Activated CD8-positive, alpha-beta memory T cell treated with anti-CD3 and anti-CD28 coated beads, Interleukin-2, amount 10 ng/mL, durations not matched to agents 7 days and 5 days (primary cell): ENCODE results near the gene HOXC13. TPM values are rescaled to one million over a fixed set of nuclear protein-coding genes. Genes with fewer than 3 reads are reported as not detected.
A peak's percentile ranks its signal among the peaks of the same experiment; 100 is the strongest.

Experiments used
- ATAC-seq: fragments of 150-1000 bp; cut with Tn5 transposase; one replicate; pipeline ENCODE4 v1.10.0; 2021; ENCODE audit warnings: moderate library complexity
- CTCF ChIA-PET: fragments of 350-600 bp; sonication (Branson Sonifier 250); formaldehyde crosslinking; loops from one replicate; lab custom pipeline; 2021; ENCODE audit warnings: antibody characterized with exemption; lab: Charles Lee
- DNase-seq: peaks from one replicate; pipeline ENCODE4 v3.0.0-alpha.2; 2020
- H3K27ac Mint-ChIP-seq: one replicate; pipeline ENCODE4 v1.8.0; 2021; ENCODE audit warnings: mild to moderate bottlenecking, mixed read lengths
- H3K27me3 Mint-ChIP-seq: one replicate; pipeline ENCODE4 v1.8.0; 2021; ENCODE audit warnings: mixed read lengths
- H3K36me3 Mint-ChIP-seq: one replicate; pipeline ENCODE4 v1.8.0; 2021; ENCODE audit warnings: mild to moderate bottlenecking, mixed read lengths
- H3K4me1 Mint-ChIP-seq: one replicate; pipeline ENCODE4 v1.8.0; 2021; ENCODE audit warnings: mixed read lengths
- H3K4me3 Mint-ChIP-seq: one replicate; pipeline ENCODE4 v1.8.0; 2021; ENCODE audit warnings: mild to moderate bottlenecking, moderate library complexity, mixed read lengths
- H3K9me3 Mint-ChIP-seq: one replicate; pipeline ENCODE4 v1.8.0; 2022; ENCODE audit warnings: low read depth, mixed read lengths
- total RNA-seq, 2 experiments: library from RNA; stranded (reverse); gene quantifications; one replicate each; pipeline ENCODE4 v1.2.3, GENCODE V29; 2021

Gene HOXC13
- total RNA-seq, 2 experiments from 2014 or later = not detected

- Mint-ChIP-seq H3K27ac (no peak overlapping the region), H3K27me3 (peaks cover 96% of the 10 kb centered on the region), H3K4me3 (no peak overlapping the region), H3K4me1 (peaks cover 29% of the 10 kb centered on the region), H3K9me3 (no peaks in the 10 kb centered on the region), H3K36me3 (no peaks in the 10 kb centered on the region)
- ATAC-seq = no peak
- CTCF ChIA-PET = interaction anchor here (0.8 to 5.4 kb wide), 11 partner anchors 12 to 241 kb away, joined by 3 to 41 read pairs (median 4); partner anchors contain the start of genes CISTR, HOXC5 and HOXC9
- no peak for DNase-seq
These were observed 49.2 kb downstream of the HOXC13 start for GRCh38 chr12:53987787-53988230.

GRCh38 chr12:53988541-53989226, 50.1 kb downstream of the HOXC13 start:
- Mint-ChIP-seq H3K36me3 (no peaks in the 10 kb centered on the region), H3K9me3 (no peaks in the 10 kb centered on the region), H3K4me3 (no peak overlapping the region), H3K27ac (no peak overlapping the region), H3K27me3 (peaks cover 96% of the 10 kb centered on the region), H3K4me1 (peaks cover 29% of the 10 kb centered on the region)
- ATAC-seq = no peak
- no peak for DNase-seq
- CTCF ChIA-PET = interaction anchor here (0.8 to 5.4 kb wide), 9 partner anchors 11 to 242 kb away, joined by 3 to 41 read pairs (median 9); partner anchors contain the start of genes HOXC5 and HOXC9

GRCh38 chr12:53989227-53990113, 50.8 kb downstream of the HOXC13 start:
- H3K27ac Mint-ChIP-seq = no peak overlapping the region
- ATAC-seq = peak; percentile 28
- H3K4me3 Mint-ChIP-seq = no peak overlapping the region
- no peaks in the 10 kb centered on the region for H3K36me3 Mint-ChIP-seq
- peaks cover 27% of the 10 kb centered on the region for H3K4me1 Mint-ChIP-seq
- peak; percentile 52 for DNase-seq
- H3K27me3 Mint-ChIP-seq = peaks cover 98% of the 10 kb centered on the region
- no peaks in the 10 kb centered on the region for H3K9me3 Mint-ChIP-seq
- CTCF ChIA-PET = interaction anchor here (1.0 to 5.4 kb wide), 7 partner anchors 10 to 243 kb away, joined by 3 to 41 read pairs (median 14); partner anchors contain the start of gene HOXC9

GRCh38 chr12:53990311-53991076, 51.9 kb downstream of the HOXC13 start:
- no peak overlapping the region for H3K4me3 Mint-ChIP-seq

GRCh38 chr12:53991077-53991460, 52.4 kb downstream of the HOXC13 start:
- Mint-ChIP-seq H3K9me3 (no peaks in the 10 kb centered on the region), H3K36me3 (peaks cover 1% of the 10 kb centered on the region), H3K27me3 (peaks cover 97% of the 10 kb centered on the region), H3K27ac (no peak overlapping the region), H3K4me3 (no peak overlapping the region), H3K4me1 (peaks cover 30% of the 10 kb centered on the region)
- DNase-seq (no peak), ATAC-seq (no peak)
- CTCF ChIA-PET = interaction anchor here (1.0 to 3.8 kb wide), 11 partner anchors 9 to 226 kb away, joined by 3 to 20 read pairs (median 4); partner anchors contain the start of genes HOXC4 and HOXC9

More at GRCh38 chr12:53990311-53991076, 51.9 kb downstream of the HOXC13 start:
- no peak for DNase-seq
- no peak for ATAC-seq
- no peak overlapping the region for H3K27ac Mint-ChIP-seq
- CTCF ChIA-PET = interaction anchor here (1.0 to 3.8 kb wide), 9 partner anchors 9 to 217 kb away, joined by 3 to 20 read pairs (median 4); partner anchors contain the start of genes HOXC4 and HOXC9
- H3K36me3 Mint-ChIP-seq = peaks cover 1% of the 10 kb centered on the region
- no peaks in the 10 kb centered on the region for H3K9me3 Mint-ChIP-seq
- H3K27me3 Mint-ChIP-seq = peaks cover 97% of the 10 kb centered on the region
- peaks cover 28% of the 10 kb centered on the region for H3K4me1 Mint-ChIP-seq

- ATAC-seq (no peak), DNase-seq (no peak)
- Mint-ChIP-seq H3K36me3 (peaks cover 1% of the 10 kb centered on the region), H3K27ac (no peak overlapping the region), H3K9me3 (no peaks in the 10 kb centered on the region), H3K4me3 (no peak overlapping the region), H3K27me3 (peaks cover 96% of the 10 kb centered on the region), H3K4me1 (peaks cover 26% of the 10 kb centered on the region)
- CTCF ChIA-PET = interaction anchor here (1.0 to 3.8 kb wide), 7 partner anchors 13 to 224 kb away, joined by 3 to 20 read pairs (median 3); partner anchors contain the start of gene HOXC11
These were observed 53.8 kb downstream of the HOXC13 start for GRCh38 chr12:53992377-53992889.

- H3K27me3 Mint-ChIP-seq = peaks cover 96% of the 10 kb centered on the region
- H3K4me1 Mint-ChIP-seq = peaks cover 28% of the 10 kb centered on the region
- no peak for DNase-seq
- H3K9me3 Mint-ChIP-seq = no peaks in the 10 kb centered on the region
- H3K27ac Mint-ChIP-seq = peak overlapping the region; percentile 48
- H3K36me3 Mint-ChIP-seq = peaks cover 1% of the 10 kb centered on the region
- no peak for ATAC-seq
- no peak overlapping the region for H3K4me3 Mint-ChIP-seq
- CTCF ChIA-PET = interaction anchor here (3.8 kb wide), 1 partner anchor 13 kb away, joined by 20 read pairs; no protein-coding TSS in a partner anchor
These were observed 54.8 kb downstream of the HOXC13 start for GRCh38 chr12:53993162-53994008.

- DNase-seq (no peak), ATAC-seq (no peak)
- peak overlapping the region; percentile 48 for H3K27ac Mint-ChIP-seq
- peaks cover 1% of the 10 kb centered on the region for H3K36me3 Mint-ChIP-seq
- no peaks in the 10 kb centered on the region for H3K9me3 Mint-ChIP-seq
- peaks cover 96% of the 10 kb centered on the region for H3K27me3 Mint-ChIP-seq
- peaks cover 26% of the 10 kb centered on the region for H3K4me1 Mint-ChIP-seq
- CTCF ChIA-PET = no interaction called here
- H3K4me3 Mint-ChIP-seq = no peak overlapping the region
These were observed 55.3 kb downstream of the HOXC13 start for GRCh38 chr12:53994009-53994263.

- Mint-ChIP-seq H3K4me1 (peaks cover 21% of the 10 kb centered on the region), H3K4me3 (no peak overlapping the region), H3K27ac (no peak overlapping the region), H3K9me3 (no peaks in the 10 kb centered on the region), H3K36me3 (peaks cover 1% of the 10 kb centered on the region), H3K27me3 (peaks cover 95% of the 10 kb centered on the region)
- DNase-seq = no peak
- no peak for ATAC-seq
- CTCF ChIA-PET = no interaction called here
These were observed 55.8 kb downstream of the HOXC13 start for GRCh38 chr12:53994264-53995001.

- DNase-seq (peak; percentile 52), ATAC-seq (no peak)
- H3K27ac Mint-ChIP-seq = peak overlapping the region; percentile 43
- H3K4me3 Mint-ChIP-seq = peak overlapping the region; percentile 62
- H3K9me3 Mint-ChIP-seq = no peaks in the 10 kb centered on the region
- H3K36me3 Mint-ChIP-seq = peaks cover 1% of the 10 kb centered on the region
- peaks cover 95% of the 10 kb centered on the region for H3K27me3 Mint-ChIP-seq
- H3K4me1 Mint-ChIP-seq = peaks cover 17% of the 10 kb centered on the region
- CTCF ChIA-PET = interaction anchor here (1.5 kb wide), 1 partner anchor 293 kb away, joined by 4 read pairs; no protein-coding TSS in a partner anchor
These were observed 56.4 kb downstream of the HOXC13 start for GRCh38 chr12:53995002-53995377.
